ENCODE data around the gene LPO. TPM values are rescaled to one million over a fixed set of nuclear protein-coding genes. Genes with fewer than 3 reads are reported as not detected.

The LPO gene
- total RNA-seq, 1 donor from 2014 or later: not detected

- DNase-seq (ENCODE audit: low read depth in 2 of 2): peak; percentile 43
Measured at GRCh38 chr17:58317421-58318064, 79.2 kb downstream of the LPO start.

- DNase-seq (ENCODE audit: low read depth in 2 of 2): no peak
Measured at GRCh38 chr17:58318065-58318481, 79.7 kb downstream of the LPO start.

Other genes with a start within 250 kb of the LPO start
- 300 and 316 TPM in 2 replicates for gene SRSF1, start 231.3 kb upstream of the LPO start, total RNA-seq
- gene DYNLL2, start 155.2 kb upstream of the LPO start, total RNA-seq: 8.5 and 14.7 TPM in 2 replicates
- not detected in 2 replicates for gene OR4D1, start 90.2 kb upstream of the LPO start, total RNA-seq
- not detected in 2 replicates for gene OR4D2, start 71.6 kb upstream of the LPO start, total RNA-seq
- gene EPX, start 45.9 kb upstream of the LPO start, total RNA-seq: not detected in 2 replicates
- 8.1 and 9.6 TPM in 2 replicates for gene MKS1, start 19.3 kb upstream of the LPO start, total RNA-seq
- gene MPO, start 42.4 kb downstream of the LPO start, total RNA-seq: 0.22 TPM in 1 of 2 replicates, not detected in the other
- under 0.01 TPM in 1 of 2 replicates, not detected in the other for gene TSPOAP1, start 90.2 kb downstream of the LPO start, total RNA-seq
- gene SUPT4H1, start 113.6 kb downstream of the LPO start, total RNA-seq: 50.8 and 55.0 TPM in 2 replicates
- under 0.01 TPM in 1 of 2 replicates, not detected in the other for gene RNF43, start 178.9 kb downstream of the LPO start, total RNA-seq
- gene HSF5, start 249.8 kb downstream of the LPO start, total RNA-seq: under 0.01 TPM in 1 of 2 replicates, not detected in the other